ENCODE data around the gene AGAP2.
"Not testable (repeated sequence)": the region's sequence is repeated elsewhere in the genome, so short reads cannot be mapped to it uniquely, and the experiment has no call there.

AGAP2 gene

DNA sequence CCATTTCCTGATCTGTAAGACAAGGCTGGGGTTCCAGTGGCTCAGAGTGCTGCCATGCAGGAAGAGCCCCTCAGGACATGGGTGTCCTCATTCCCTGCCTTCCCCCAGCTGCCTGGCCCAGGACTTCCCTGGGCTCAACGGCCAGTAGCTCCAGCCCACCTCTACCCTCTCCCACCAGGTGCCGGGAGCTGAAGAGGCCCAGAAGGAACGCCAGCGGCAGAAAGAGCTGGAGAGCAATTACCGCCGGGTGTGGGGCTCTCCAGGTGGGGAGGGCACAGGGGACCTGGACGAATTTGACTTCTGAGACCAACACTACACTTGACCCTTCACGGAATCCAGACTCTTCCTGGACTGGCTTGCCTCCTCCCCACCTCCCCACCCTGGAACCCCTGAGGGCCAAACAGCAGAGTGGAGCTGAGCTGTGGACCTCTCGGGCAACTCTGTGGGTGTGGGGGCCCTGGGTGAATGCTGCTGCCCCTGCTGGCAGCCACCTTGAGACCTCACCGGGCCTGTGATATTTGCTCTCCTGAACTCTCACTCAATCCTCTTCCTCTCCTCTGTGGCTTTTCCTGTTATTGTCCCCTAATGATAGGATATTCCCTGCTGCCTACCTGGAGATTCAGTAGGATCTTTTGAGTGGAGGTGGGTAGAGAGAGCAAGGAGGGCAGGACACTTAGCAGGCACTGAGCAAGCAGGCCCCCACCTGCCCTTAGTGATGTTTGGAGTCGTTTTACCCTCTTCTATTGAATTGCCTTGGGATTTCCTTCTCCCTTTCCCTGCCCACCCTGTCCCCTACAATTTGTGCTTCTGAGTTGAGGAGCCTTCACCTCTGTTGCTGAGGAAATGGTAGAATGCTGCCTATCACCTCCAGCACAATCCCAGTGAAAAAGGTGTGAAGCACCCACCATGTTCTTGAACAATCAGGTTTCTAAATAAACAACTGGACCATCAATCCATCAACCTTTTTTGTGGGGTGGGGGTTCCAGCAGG, 17.6 kb downstream of the AGAP2 start:
- no peak for DNase-seq

DNA sequence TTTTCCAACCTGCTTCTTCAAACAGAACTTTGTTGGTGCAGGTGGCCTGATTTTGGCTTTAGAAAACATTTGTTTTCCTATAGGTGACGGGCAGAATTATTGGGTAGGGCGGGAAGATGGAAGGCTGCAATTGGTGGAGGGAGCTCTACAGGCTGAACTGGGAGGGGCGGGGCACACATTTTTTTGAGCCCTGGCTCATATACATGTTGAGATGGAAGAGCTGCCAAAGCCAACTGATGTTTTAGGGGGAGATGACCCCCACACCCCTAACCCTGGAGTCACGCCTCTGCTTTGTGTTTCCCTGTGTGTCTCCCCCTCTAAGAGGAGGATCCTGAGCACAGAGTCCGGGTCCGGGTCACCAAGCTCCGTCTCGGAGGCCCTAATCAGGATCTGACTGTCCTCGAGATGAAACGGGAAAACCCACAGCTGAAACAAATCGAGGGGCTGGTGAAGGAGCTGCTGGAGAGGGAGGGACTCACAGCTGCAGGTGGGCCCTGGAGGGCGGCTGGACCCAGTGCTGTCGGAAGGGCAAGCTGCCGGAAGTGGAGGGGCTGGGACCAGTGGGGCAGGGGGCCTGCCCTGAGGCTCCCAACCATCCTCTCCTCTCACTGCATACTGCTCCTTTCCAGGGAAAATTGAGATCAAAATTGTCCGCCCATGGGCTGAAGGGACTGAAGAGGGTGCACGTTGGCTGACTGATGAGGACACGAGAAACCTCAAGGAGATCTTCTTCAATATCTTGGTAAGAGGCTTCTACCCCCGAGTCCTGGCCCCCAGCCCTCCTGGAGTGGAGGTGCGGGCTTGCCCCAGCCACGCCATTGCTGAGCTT, 18.6 kb downstream of the AGAP2 start:
- no peak for DNase-seq

DNA sequence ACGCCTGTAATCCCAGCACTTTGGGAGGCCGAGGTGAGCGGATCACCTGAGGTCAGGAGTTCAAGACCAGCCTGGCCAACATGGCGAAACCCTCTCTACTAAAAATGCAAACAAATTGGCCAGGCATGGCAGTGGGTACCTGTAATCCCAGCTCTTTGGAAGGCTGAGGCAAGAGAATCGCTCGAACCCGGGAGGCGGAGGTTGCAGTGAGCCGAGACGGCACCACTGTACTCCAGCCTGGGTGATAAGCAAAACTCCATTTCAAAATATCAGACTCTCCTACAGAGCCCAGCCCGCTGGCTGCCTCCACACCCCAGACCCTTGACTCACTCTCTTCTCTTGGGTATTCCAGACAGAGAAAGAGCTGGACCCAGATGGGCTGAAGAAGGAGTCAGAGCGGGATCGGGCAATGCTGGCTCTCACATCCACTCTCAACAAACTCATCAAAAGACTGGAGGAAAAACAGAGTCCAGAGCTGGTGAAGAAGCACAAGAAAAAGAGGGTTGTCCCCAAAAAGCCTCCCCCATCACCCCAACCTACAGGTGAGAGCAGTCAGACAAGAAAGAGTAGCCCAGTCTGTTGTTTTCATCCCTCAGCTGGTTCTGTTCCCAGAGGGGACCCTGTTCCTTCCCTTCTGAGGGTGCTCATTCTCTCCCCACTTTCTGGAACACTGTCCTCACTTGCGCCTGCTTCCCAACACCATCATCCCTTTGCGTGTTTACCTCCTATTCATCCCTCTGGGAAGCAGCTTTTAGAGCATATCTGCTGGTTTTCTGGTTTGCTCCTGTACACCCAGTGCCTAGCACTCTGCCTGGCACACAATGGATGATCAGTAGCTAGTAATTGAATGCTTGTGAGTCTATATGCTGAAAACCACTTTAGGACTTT, 19.7 kb downstream of the AGAP2 start:
- no peak for DNase-seq

DNA sequence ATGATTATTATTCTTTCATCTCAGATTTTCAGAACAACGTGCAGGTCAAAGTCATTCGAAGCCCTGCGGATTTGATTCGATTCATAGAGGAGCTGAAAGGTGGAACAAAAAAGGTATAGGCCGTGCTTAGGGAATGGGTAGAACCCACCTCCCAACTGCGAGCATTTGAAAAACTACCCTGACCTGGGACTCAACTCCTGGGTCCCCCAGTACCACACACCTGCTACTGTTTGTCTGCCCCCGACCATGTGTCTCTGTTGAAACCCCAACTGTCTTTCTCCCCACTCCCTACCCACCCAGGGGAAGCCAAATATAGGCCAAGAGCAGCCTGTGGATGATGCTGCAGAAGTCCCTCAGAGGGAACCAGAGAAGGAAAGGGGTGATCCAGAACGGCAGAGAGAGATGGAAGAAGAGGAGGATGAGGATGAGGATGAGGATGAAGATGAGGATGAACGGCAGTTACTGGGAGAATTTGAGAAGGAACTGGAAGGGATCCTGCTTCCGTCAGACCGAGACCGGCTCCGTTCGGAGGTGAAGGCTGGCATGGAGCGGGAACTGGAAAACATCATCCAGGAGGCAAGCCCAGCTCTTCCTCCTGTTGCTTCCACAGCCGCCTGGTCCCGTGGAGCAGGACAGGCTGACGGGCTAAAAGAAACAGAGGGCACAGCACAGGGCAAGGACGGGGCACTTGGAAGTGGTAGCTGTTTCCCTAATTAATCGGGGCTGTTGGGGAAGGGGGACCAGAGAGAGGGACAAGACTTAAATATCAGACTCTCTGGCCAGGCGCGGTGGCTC, 20.5 kb downstream of the AGAP2 start:
- DNase-seq = no peak

DNA sequence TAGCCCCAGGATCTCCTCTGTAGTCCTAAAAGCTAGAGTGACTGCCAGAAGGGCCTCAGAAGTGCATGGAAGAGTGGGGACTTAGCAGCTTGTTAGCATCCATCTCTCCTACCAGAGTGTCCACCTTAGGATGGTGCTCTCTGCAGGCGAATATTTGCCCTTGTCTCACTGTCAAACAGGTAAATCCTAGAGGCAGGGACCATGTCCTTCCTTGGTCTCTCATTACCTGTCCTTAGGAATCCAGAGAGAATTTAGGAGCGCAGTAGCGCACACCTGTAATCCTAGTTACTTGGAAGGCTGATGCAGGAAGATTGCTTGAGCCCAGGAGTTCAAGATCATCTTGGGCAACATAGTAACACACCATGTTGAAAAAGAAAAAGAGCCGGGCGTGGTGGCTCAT, 21.4 kb downstream of the AGAP2 start:
- DNase-seq = no peak

DNA sequence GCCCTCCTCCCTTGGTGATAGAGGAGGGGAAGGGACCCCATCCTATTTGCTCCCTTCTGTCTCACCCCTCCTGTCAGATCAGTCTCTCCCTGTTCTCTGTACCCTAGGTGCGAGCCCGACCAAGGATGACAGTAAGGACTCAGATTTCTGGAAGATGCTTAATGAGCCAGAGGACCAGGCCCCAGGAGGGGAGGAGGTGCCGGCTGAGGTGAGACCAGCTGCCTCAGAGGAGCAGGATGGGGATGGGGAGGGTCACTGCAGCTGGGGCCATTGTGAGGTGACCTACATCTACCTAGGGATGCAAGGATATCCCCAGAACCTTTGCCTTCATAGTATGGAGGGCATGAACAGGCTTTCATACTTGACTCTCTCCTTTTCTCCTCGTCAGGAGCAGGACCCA, 22.2 kb downstream of the AGAP2 start:
- DNase-seq = no peak

DNA sequence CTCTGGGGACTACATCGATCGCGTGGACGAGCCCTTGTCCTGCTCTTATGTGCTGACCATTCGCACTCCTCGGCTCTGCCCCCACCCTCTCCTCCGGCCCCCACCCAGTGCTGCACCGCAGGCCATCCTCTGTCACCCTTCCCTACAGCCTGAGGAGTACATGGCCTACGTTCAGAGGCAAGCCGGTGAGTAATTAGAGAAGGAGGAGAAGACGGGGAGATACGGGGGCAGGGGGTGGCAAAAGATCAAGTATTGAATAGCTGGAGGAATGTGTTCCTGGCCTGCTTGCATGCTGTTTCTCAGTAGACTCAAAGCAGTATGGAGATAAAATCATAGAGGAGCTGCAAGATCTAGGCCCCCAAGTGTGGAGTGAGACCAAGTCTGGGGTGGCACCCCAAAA, 22.8 kb downstream of the AGAP2 start:
- DNase-seq = no peak

DNA sequence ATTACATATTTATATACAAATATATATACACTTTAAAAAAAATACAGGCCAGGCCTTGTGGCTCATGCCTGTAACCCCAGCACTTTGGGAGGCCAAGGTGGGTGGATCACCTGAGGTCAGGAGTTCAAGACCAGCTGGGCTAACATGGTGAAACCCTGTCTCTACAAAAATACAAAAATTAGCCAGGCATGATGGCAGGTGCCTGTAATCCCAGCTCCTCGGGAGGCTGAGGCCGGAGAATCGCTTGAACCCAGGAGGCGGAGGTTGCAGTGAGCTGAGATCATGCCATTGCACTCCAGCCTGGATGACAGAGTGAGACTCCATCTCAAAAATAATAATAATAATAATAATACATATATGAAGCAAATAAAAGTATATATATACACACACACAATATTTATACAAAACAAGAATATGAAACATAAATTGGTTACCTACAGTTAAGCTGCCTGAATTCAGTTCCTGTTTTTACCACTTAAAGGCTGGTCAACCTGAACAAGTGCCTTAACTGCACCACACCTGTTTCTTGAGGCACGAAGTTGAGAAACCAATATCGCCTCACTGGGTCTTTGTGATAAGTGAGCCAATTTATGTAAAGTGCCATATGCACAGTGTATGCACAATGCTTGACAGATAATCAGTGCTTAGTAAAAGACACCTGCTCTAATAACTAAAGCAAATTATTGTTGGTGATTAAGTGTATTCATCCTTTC, 23.4 kb downstream of the AGAP2 start:
- DNase-seq = not testable (repeated sequence)

DNA sequence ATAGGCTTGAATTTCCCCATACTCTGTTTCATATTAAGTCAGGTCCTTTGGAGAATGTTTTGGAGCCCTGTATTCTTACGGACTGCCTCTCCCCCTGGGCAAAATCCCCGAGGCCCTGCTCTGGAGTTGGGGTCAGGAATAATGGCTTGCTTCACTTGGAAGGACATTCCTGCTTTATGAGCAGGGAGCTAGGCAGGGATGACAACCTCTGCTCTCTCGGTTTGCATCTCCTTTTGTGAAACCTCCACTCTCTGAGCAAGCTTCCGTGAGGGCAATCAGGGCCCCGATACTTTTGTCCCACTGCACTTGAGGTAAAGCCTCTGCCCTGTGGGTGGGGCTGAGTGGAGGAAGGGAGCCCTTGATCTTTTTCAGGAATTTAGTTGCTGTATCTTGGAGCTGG, 25.3 kb downstream of the AGAP2 start:
- no peak for DNase-seq

DNA sequence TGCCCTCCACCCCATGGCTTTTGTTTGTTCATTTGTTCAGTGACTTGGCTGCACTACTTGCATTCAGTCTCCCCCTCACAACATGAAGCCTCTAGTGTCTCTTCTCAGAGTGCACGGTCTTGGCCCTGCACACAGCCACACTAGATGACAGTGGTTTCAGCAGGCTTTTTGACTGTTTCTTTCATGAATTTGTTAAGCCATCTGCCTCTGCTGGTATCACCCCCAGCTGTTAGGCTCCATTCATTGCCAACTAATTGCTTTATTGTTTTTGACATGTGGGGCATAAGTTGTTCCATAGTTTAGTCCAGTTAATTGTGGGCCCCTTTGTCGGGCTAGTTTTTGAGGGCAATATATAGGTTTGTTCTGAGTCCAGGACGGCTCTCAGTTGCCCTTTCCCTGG, 25.8 kb downstream of the AGAP2 start:
- DNase-seq = no peak

DNA sequence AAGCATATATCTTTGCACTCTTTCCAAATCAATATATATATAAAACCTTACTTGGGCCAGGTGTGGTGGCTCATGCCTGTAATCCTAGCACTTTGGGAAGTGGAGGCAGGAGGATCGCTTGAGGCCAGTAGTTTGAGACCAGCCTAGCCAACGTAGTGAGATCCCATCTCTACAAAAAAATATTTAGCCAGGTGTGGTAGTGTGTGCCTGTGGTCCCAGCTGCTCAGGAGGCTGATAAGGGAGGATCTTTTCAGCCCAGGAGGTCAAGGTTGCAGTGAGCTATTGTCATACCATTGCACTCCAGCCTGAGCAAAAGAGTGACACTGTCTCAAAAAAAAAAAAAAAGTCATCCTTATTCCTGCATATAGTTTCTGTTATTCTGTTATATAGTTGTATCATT, 30.2 kb downstream of the AGAP2 start:
- DNase-seq = no peak

DNA sequence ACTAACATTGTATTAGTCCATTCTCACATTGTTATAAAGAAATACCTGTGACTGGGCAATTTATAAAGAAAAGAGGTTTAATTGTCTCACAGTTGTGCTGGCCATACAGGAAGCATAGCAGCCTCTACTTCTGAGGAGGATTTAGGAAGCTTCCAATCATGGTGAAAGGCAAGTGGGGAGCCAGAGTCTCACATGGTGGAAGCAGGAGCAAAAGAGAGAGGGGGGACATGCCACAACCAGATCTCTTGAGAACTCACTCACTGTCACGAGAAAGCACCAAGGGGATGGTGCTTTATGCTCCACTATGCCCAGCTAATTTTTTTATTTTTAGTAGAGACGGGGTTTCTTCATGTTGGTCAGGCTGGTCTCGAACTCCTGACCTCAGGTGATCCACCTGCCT, 31.3 kb downstream of the AGAP2 start:
- DNase-seq = no peak

DNA sequence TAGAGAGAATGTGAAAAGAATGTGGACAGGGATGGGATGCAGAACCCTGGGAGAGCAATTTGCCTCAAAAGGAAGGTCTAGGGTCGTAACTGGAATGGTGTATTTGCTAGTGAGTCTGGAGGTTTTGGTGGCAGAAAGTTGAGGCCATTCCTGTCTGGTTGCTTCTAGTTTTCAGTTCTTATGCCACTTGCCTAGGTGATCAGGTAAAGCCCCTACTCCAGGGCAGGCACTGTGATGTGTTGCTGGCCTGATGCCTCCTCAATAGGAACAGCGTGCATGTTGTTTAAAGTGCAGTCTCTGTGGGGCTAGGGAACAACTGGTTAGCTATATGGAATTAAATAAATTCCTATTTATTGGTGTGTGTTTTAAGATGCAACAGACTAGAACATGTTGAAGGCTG, 38.2 kb downstream of the AGAP2 start:
- no peak for DNase-seq

DNA sequence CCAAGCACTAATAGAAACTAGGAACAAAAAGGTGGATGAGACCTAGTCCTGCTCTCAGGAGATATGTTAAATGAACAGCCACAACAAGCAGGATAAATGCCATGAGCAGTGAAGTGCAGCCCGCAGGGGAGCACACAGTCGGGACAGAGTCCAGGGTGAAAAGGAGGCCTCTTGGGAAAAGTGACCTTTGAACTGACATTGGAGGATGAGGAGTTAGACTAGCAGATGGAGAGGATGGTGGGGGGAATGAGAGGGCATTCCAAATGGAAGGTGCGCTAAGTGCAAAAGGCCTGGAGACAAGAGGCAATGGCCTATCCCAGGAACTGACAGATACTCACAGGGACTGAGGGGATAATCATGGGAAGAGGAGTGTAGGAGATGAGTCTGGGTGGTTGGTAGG, 40.1 kb downstream of the AGAP2 start:
- no peak for DNase-seq

DNA sequence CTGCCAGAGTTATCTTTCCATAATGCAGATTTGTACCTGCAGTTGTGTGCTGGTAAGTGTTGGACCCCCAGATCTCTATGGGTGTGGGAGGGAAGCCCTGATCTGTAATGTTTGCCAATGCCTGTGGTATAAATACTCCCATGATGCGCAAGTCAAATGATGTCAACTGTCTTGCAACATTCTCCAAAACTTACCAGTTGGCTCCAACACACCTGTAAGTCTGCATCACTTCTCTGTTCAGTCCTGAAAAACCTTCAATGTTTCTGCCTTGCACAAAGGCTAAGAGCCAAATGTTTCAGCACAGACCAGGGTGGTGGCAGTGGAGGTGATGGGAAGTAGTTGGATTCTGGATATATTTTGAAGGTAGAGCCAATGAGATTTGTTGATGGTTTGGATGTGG, 41.5 kb downstream of the AGAP2 start:
- DNase-seq = no peak

DNA sequence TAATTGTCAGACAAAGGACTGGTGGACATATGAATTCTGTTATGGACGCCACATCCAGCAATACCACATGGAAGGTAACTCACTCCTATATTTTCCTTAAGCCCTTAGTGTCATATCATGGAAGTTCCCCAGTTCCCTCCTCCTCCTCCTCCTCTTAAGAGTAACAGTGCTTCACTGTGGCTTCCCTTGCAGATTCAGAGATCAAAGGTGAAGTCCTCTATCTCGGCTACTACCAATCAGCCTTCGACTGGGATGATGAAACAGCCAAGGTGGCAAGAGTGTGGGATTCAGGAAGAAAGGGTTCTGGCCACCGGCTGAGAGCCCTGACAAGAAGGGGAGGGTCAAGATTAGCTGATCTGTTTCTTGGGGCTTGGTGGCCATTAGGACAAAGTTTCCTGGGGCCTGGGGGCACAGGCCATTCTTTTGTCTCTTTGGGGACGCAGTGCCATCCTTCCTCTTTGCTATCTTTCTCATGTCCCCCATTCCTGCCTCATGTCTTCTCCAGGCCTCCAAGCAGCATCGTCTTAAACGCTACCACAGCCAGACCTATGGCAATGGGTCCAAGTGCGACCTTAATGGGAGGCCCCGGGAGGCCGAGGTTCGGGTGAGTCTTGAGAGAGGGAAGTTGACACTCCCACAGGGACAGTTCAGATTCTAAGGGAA, 42.6 kb downstream of the AGAP2 start:
- DNase-seq = no peak

DNA sequence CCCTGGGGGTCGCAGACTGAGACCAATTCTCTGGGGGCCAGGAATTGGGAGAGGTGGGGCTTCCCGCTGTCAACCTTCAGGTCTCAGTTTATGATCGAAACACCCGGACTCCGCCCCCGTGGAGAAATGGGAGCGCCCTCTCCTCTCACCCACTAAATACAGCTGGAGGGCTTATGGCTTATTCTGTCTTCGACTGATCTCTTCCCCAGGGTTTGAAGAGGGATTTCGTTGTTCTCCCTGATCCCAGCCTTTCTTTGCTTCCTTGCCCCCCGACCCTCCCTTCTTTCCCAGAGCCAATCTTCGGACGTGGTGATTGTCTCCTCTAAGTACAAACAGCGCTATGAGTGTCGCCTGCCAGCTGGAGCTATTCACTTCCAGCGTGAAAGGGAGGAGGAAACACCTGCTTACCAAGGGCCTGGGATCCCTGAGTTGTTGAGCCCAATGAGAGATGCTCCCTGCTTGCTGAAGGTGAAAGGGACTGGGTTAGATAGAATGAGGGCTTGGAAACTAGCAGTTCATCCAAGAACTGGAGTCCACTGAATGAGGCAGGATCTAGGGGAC, 44.0 kb downstream of the AGAP2 start:
- DNase-seq = peak; percentile 24

DNA sequence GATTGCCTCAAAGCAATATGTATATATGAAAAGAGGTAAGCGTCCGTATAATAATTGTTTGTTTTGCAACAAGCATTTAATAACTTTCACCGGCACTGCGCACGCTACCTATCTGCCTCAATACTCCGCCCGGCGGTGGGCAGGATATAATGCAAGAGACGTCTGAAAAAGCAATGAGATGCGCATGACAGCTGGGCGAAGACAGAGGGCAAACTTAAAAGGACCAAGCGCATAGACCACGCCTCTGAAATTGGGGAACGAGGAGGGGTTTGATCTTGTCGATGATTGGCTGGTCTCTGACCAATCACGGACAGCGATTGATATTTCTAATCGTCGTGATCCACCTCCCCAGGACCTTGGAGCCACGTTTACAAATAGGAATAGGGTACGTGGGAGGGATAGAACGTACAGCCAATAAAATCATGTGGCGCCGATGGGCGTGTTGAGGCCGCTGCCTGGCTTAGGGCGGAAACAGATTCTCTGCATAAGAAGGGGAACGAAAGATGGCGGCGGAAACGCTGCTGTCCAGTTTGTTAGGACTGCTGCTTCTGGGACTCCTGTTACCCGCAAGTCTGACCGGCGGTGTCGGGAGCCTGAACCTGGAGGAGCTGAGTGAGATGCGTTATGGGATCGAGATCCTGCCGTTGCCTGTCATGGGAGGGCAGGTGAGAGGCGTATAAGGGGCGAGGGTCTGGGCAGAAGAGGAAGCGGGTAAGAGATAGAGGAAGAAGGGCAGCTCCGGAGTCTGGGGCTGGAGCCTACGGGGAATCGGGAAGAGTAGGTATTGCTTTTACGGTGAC, 44.7 kb downstream of the AGAP2 start, which contains the start of gene OS9:
OS9 (plus strand) TSS at position 474 of the 800 bp plus-strand sequence; CDS start at position 504, 30 bp downstream.
- peak; percentile 98 for DNase-seq

DNA sequence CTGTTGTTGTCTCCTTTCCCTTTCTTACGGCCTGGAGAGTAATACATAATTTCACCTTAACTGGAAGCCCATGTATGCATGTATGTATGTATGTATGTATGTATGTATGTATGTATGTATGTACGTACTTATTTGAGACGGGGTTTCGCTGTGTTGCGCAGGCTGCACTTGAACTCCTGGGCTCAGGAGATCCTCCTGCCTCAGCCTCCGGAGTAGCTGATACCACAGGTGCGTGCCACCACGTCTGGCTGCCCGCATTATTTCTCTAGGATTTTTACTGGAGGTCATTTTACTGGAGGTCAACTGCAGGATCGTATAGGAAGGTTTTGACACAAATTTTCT, 45.3 kb downstream of the AGAP2 start:
- no peak for DNase-seq

DNA sequence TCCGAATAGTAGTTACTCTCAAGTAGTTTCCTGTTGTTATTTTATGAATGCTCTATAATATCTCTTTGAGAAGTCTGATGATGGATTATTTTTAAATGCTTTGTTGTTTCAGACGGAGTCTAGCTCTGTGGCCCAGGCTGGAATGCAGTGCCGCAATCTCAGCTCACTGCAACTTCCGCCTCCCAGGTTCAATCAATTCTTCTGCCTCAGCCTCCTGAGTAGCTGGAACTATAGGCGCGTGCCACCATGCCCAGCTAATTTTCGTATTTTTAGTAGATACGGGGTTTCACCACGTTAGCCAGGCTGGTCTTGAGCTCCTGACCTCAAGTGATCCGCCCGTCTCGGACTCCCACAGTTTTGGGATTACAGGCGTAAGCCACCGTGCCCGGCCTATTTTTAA, 46.0 kb downstream of the AGAP2 start:
- DNase-seq = no peak

All from NCI-H526 treated with DMSO at 0.1 percent for 48 hours (cell line).